HepG2 (cell line): ENCODE measurements around the gene PDHX. TPM values are rescaled to one million over a fixed set of nuclear protein-coding genes. Genes with fewer than 3 reads are reported as not detected.

Experiments
- ATAC-seq: fragments of 200-7000 bp; cut with Tn5 transposase; 3 replicates; pipeline ENCODE4 v1.9.1; 2020; ENCODE audit warnings: mild to moderate bottlenecking, moderate library complexity
- BruUV-seq: library from RNA; stranded (reverse); fragments of 400-500 nt; replicated peaks from 2 replicates; lab custom pipeline; 2021; lab: Mats Ljungman, UMichigan
- CTCF ChIA-PET: fragments of 300-600 bp; formaldehyde crosslinking; extraction: SDS; loops from one replicate; lab custom pipeline; 2021; ENCODE audit warnings: low total read pairs, inconsistent platforms, low intra/inter-chr PET ratio; lab: Yijun Ruan, JAX
- POLR2A ChIA-PET: fragments of 350-600 bp; sonication (Branson Sonifier 250); formaldehyde crosslinking; loops from one replicate; lab custom pipeline; 2020; ENCODE audit warnings: antibody characterized with exemption, inconsistent platforms; lab: Yijun Ruan, JAX
- DNase-seq: peaks from one replicate; pipeline ENCODE4 v3.0.0-alpha.2; 2015; ENCODE audit warnings: low spot score
- FAIRE-seq: peaks from 3 replicates; lab custom pipeline; 2011; peaks lifted over from hg19 to GRCh38; lab: Jason Lieb, UNC
- H2AFZ ChIP-seq: one replicate; pipeline ENCODE4 v1.6.1; 2011; ENCODE audit warnings: low read length, inconsistent platforms
- H3K27ac ChIP-seq: fragments of 300-600 bp; 3 replicates; pipeline ENCODE4 v1.8.0; 2011; ENCODE audit warnings: mixed run types, mild to moderate bottlenecking, mixed read lengths, low read length, inconsistent platforms; ENCODE audit not compliant: insufficient read depth; ENCODE audit errors: extremely low read length
- H3K27me3 ChIP-seq, 2 experiments: fragments of 200-600 bp in 1 of 2; 2 replicates in 1 of 2; 3 replicates in 1 of 2; pipeline versions ENCODE4 v1.6.0 to v1.8.0; 2011; ENCODE audit warnings: low read length in 2 of 2, mild to moderate bottlenecking in 2 of 2, moderate library complexity in 2 of 2, inconsistent platforms in 1 of 2; ENCODE audit not compliant: insufficient read depth in 2 of 2, control insufficient read depth in 1 of 2
- H3K36me3 ChIP-seq, 2 experiments: fragments of 200-600 bp in 1 of 2; replicated peaks in 1 of 2; 2 replicates in 1 of 2; 3 replicates in 1 of 2; pipeline versions ENCODE4 v1.5.1 to v1.8.0; 2011; ENCODE audit warnings: low read length in 2 of 2, inconsistent platforms in 1 of 2; ENCODE audit not compliant: insufficient read depth in 2 of 2, control insufficient read depth in 1 of 2
- H3K4me1 ChIP-seq: 2 replicates; pipeline ENCODE4 v1.5.1; 2012; ENCODE audit warnings: low read length, inconsistent platforms; ENCODE audit not compliant: insufficient read depth
- H3K4me2 ChIP-seq: 2 replicates; pipeline ENCODE4 v1.6.0; 2011; ENCODE audit warnings: low read depth, low read length, inconsistent platforms
- H3K4me3 ChIP-seq, 3 experiments: fragments of 200-600 bp in 1 of 3; sonication (generic), shearing (Covaris generic) in 1 of 3; replicated peaks in 1 of 3; 2 replicates each; pipeline ENCODE4 v1.5.1; 2011 to 2016; ENCODE audit warnings: low read length in 3 of 3, inconsistent platforms in 2 of 3, low read depth in 2 of 3, mild to moderate bottlenecking in 2 of 3, control low read depth in 1 of 3, mixed read lengths in 1 of 3; ENCODE audit not compliant: insufficient read depth in 1 of 3
- H3K79me2 ChIP-seq: one replicate; pipeline ENCODE4 v1.6.1; 2011; ENCODE audit warnings: low read length, inconsistent platforms; ENCODE audit not compliant: insufficient read depth
- H3K9ac ChIP-seq: 2 replicates; pipeline ENCODE4 v1.6.0; 2011; ENCODE audit warnings: mild to moderate bottlenecking, low read depth, low read length, inconsistent platforms; ENCODE audit not compliant: insufficient read depth
- H3K9me3 ChIP-seq: 2 replicates; pipeline ENCODE4 v1.5.1; 2012; ENCODE audit warnings: mild to moderate bottlenecking, low read length
- H4K20me1 ChIP-seq: 2 replicates; pipeline ENCODE4 v1.6.0; 2011; ENCODE audit warnings: inconsistent platforms, mild to moderate bottlenecking, low read length, moderate library complexity; ENCODE audit not compliant: insufficient read depth
- FOXP1 ChIP-seq, 2 experiments: fragments of 450-650 bp in 1 of 2; IDR thresholded peaks; 2 replicates each; pipeline ENCODE4 v1.6.1; 2017 to 2018; ENCODE audit warnings: antibody characterized with exemption in 1 of 2
- GFI1 ChIP-seq: sonication (generic); formaldehyde crosslinking; IDR thresholded peaks from 2 replicates; pipeline ENCODE4 v1.5.0; 2020; ENCODE audit warnings: missing genetic modification reagents, mild to moderate bottlenecking, borderline replicate concordance
- HMG20A ChIP-seq: IDR thresholded peaks from 2 replicates; pipeline ENCODE4 v1.6.1; 2016; ENCODE audit warnings: borderline replicate concordance
- MIER3 ChIP-seq: IDR thresholded peaks from 2 replicates; pipeline ENCODE4 v1.6.1; 2016; ENCODE audit warnings: missing compliant biosample characterization, borderline replicate concordance
- RBAK ChIP-seq: sonication (generic); formaldehyde crosslinking; IDR thresholded peaks from 2 replicates; pipeline ENCODE4 v1.5.1; 2020; ENCODE audit warnings: mild to moderate bottlenecking, missing genetic modification reagents
- RELA ChIP-seq: sonication (generic); formaldehyde crosslinking; IDR thresholded peaks from 2 replicates; pipeline ENCODE4 v1.4.0; 2020; ENCODE audit warnings: missing genetic modification reagents
- SETDB1 ChIP-seq: sonication (generic); formaldehyde crosslinking; IDR thresholded peaks from 2 replicates; pipeline ENCODE4 v1.5.1; 2020; ENCODE audit warnings: missing genetic modification reagents, mild to moderate bottlenecking, borderline replicate concordance
- ZBTB49 ChIP-seq: sonication (generic); formaldehyde crosslinking; IDR thresholded peaks from 2 replicates; pipeline ENCODE4 v1.4.0; 2020; ENCODE audit warnings: missing genetic modification reagents, borderline replicate concordance
- ZFP36L1 ChIP-seq: sonication (generic); formaldehyde crosslinking; IDR thresholded peaks from 2 replicates; pipeline ENCODE4 v1.8.0; 2022; ENCODE audit warnings: mild to moderate bottlenecking, missing genetic modification reagents, moderate library complexity
- ZNF101 ChIP-seq: sonication (generic); formaldehyde crosslinking; IDR thresholded peaks from 2 replicates; pipeline ENCODE4 v1.4.0; 2020; ENCODE audit warnings: mild to moderate bottlenecking, low read depth, missing genetic modification reagents, borderline replicate concordance
- ZNF230 ChIP-seq: sonication (generic); formaldehyde crosslinking; IDR thresholded peaks from 2 replicates; pipeline ENCODE4 v1.4.0; 2020; ENCODE audit warnings: mild to moderate bottlenecking, missing genetic modification reagents
- ZNF530 ChIP-seq: sonication (generic); formaldehyde crosslinking; IDR thresholded peaks from 2 replicates; pipeline ENCODE4 v1.5.0; 2020; ENCODE audit warnings: low read depth, mild to moderate bottlenecking, missing genetic modification reagents
- ZNF543 ChIP-seq: sonication (generic); formaldehyde crosslinking; IDR thresholded peaks from 2 replicates; pipeline ENCODE4 v1.4.0; 2020; ENCODE audit warnings: mild to moderate bottlenecking, missing genetic modification reagents
- ZNF652 ChIP-seq: IDR thresholded peaks from 2 replicates; pipeline ENCODE4 v1.6.1; 2016; ENCODE audit warnings: low read depth, borderline replicate concordance
- ZNF660 ChIP-seq: sonication (generic); formaldehyde crosslinking; IDR thresholded peaks from 2 replicates; pipeline ENCODE4 v1.5.1; 2020; ENCODE audit warnings: mild to moderate bottlenecking, low read depth, missing genetic modification reagents, borderline replicate concordance
- WGBS: methylation state at CpG from one replicate; pipeline ENCODE4 v1.1.6; 2017; ENCODE audit warnings: low lambda C conversion rate; 5-methylcytosine and 5-hydroxymethylcytosine counted together
- in situ Hi-C: cut with HindIII; loops from 2 replicates; pipeline ENCODE4 v1.10.0; 2017; ENCODE audit warnings: low pct_unique_long_range_greater_than_20kb; ENCODE audit not compliant: extremely low pct_ligation_motif_present
- intact Hi-C: fragments of 100-400 bp; cut with micrococcal nuclease; formaldehyde crosslinking; loops from one replicate; pipeline ENCODE4 v1.10.0; 2022; ENCODE audit not compliant: unreplicated experiment
- polyA plus RNA-seq, 8 experiments: library from polyadenylated mRNA; depleted of rRNA in 3 of 8; stranded (reverse) in 7 of 8; unstranded in 1 of 8; fragments of >200 nt; fragmentation: Illumina TruSeq in 4 of 8; extraction: Trizol in 4 of 8; gene quantifications; 2 replicates each; pipeline versions ENCODE4 v1.2.1 to v1.2.3, GENCODE V29; 2011 to 2016; ENCODE audit warnings: low read depth in 4 of 8, missing spikeins in 1 of 8, mixed read lengths in 1 of 8; ENCODE audit not compliant: insufficient read depth in 1 of 8
- total RNA-seq, 5 experiments: library from RNA; depleted of rRNA; stranded (reverse); fragments of >200 nt; fragmentation: Illumina TruSeq; extraction: Trizol; gene quantifications; 2 replicates each; pipeline ENCODE4 v1.2.3, GENCODE V29; 2016; ENCODE audit warnings: low read depth in 1 of 5
- TF ChIP-seq, protein P1 (sequence below): sonication (generic); formaldehyde crosslinking; IDR thresholded peaks from 2 replicates; pipeline ENCODE4 v1.4.0; 2020; ENCODE audit warnings: missing genetic modification reagents
- TF ChIP-seq, protein P2 (sequence below): sonication (generic); formaldehyde crosslinking; IDR thresholded peaks from 2 replicates; pipeline ENCODE4 v1.4.0; 2020; ENCODE audit warnings: mild to moderate bottlenecking, missing genetic modification reagents
- TF ChIP-seq, protein P3 (sequence below): sonication (generic); formaldehyde crosslinking; IDR thresholded peaks from 2 replicates; pipeline ENCODE4 v1.5.0; 2020; ENCODE audit warnings: mild to moderate bottlenecking, low read depth, missing genetic modification reagents, borderline replicate concordance

The PDHX gene
- total and polyA plus RNA-seq, 2 of the 13 experiments (the other 11 are each of a cell fraction or from before 2014, with no cell fraction given) = 41.0 to 73.8 TPM

DNA sequence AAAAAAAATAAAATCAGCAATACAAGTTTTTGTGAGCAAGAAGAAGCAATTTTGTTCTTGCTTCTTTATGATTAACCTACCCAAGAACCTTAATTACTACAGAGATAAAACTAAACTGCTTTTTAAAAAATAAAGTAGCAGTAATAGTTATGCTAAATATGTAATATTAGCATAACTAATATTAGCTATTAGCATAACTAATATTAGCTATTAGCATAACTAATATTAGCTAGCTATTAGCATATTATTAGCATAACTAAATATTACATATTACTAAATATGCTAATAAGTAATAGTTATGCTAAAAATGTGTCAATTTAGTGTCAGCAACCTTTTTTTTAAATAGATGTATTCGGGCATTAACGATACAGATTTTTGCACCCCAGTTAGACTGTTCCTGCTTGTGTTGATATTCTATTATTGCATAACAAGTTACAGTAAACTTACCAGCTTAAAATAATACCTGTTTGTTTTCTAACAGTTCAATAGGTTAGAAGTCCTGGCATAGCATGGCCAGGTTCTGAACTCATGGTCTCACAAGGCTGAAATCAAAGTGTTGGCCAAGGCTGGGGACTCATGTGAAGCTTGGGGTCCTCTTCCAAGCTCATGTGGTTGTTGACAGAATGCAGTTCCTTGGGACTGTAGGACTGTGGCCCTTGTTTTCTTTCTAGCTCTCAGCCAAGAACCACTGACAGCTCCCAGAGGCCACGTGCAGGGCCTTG lies 48.4 kb downstream of the PDHX start:
- no peak for FAIRE-seq
- Histone ChIP-seq H3K27ac (peak overlapping the region; percentile 44), H3K4me3 (no peak overlapping the region), H3K27me3 (no peaks in the 10 kb centered on the region), H3K4me2 (no peak overlapping the region), H3K9me3 (no peaks in the 10 kb centered on the region), H3K36me3 (peaks cover 4 to 49% of the 10 kb centered on the region in 2 experiments), H4K20me1 (no peaks in the 10 kb centered on the region), H3K79me2 (no peaks in the 10 kb centered on the region), H2AFZ (no peak overlapping the region), H3K4me1 (peaks cover 20% of the 10 kb centered on the region), H3K9ac (no peak overlapping the region)
- CTCF ChIA-PET = no interaction called here
- BruUV-seq = no TSS peak
- ATAC-seq = peak; percentile 62
- DNase-seq = peak; percentile 19
- in situ Hi-C loops = no loop called here
- intact Hi-C loops = no loop called here
- WGBS = 52% methylated on average over 3 of the region's 3 CpGs
- POLR2A ChIA-PET = interaction anchor here (0.8 to 1.5 kb wide), 3 partner anchors 35 to 395 kb away, joined by 3 to 4 read pairs (median 3); no protein-coding TSS in a partner anchor
- no peak for TF ChIP-seq GFI1 (CRISPR knock-in tag)
- no peak for TF ChIP-seq ZNF101 (CRISPR knock-in tag)
- no peak for TF ChIP-seq RBAK (CRISPR knock-in tag)
- no peak for TF ChIP-seq ZNF230 (CRISPR knock-in tag)
- no peak for TF ChIP-seq FOXP1 (IDR thresholded peaks at IDR 0.05)
- TF ChIP-seq FOXP1 (CRISPR knock-in tag; IDR thresholded peaks at IDR 0.05) = peak; percentile 60
- no peak for TF ChIP-seq ZNF652
- no peak for TF ChIP-seq ZFP36L1
- TF ChIP-seq MIER3 (CRISPR knock-in tag) = no peak
- no peak for TF ChIP-seq ZBTB49 (CRISPR knock-in tag)
- TF ChIP-seq, protein P1, sequence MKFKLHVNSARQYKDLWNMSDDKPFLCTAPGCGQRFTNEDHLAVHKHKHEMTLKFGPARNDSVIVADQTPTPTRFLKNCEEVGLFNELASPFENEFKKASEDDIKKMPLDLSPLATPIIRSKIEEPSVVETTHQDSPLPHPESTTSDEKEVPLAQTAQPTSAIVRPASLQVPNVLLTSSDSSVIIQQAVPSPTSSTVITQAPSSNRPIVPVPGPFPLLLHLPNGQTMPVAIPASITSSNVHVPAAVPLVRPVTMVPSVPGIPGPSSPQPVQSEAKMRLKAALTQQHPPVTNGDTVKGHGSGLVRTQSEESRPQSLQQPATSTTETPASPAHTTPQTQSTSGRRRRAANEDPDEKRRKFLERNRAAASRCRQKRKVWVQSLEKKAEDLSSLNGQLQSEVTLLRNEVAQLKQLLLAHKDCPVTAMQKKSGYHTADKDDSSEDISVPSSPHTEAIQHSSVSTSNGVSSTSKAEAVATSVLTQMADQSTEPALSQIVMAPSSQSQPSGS (CRISPR knock-in tag) = no peak
- no peak for TF ChIP-seq ZNF530 (CRISPR knock-in tag)
- TF ChIP-seq SETDB1 (CRISPR knock-in tag) = no peak
- TF ChIP-seq, protein P2, sequence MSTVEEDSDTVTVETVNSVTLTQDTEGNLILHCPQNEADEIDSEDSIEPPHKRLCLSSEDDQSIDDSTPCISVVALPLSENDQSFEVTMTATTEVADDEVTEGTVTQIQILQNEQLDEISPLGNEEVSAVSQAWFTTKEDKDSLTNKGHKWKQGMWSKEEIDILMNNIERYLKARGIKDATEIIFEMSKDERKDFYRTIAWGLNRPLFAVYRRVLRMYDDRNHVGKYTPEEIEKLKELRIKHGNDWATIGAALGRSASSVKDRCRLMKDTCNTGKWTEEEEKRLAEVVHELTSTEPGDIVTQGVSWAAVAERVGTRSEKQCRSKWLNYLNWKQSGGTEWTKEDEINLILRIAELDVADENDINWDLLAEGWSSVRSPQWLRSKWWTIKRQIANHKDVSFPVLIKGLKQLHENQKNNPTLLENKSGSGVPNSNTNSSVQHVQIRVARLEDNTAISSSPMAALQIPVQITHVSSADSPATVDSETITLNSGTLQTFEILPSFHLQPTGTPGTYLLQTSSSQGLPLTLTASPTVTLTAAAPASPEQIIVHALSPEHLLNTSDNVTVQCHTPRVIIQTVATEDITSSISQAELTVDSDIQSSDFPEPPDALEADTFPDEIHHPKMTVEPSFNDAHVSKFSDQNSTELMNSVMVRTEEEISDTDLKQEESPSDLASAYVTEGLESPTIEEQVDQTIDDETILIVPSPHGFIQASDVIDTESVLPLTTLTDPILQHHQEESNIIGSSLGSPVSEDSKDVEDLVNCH (CRISPR knock-in tag) = no peak
- TF ChIP-seq ZNF543 (CRISPR knock-in tag) = no peak
- peak; percentile 64; the same call in 1 of the 2 replicates for TF ChIP-seq HMG20A (CRISPR knock-in tag)
- TF ChIP-seq, protein P3, sequence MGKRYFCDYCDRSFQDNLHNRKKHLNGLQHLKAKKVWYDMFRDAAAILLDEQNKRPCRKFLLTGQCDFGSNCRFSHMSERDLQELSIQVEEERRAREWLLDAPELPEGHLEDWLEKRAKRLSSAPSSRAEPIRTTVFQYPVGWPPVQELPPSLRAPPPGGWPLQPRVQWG = no peak
- no peak for TF ChIP-seq ZNF660
- TF ChIP-seq RELA (CRISPR knock-in tag) = no peak
